ENCODE measurements around the gene RUSF1. TPM values are rescaled to one million over a fixed set of nuclear protein-coding genes. Genes with fewer than 3 reads are reported as not detected.

Gene RUSF1
- total and polyA plus RNA-seq, 4 donors = 21.8 to 73.1 (median 49.5) TPM

GRCh38 chr16:31458844-31459686 is 49.1 kb downstream of the RUSF1 start, which contains the start of gene ARMC5:
Gene ARMC5, plus strand, starts transcription at chr16:31459501. Its CDS starts 24 bp downstream, at chr16:31459525.
- Histone ChIP-seq H3K9me3 (ENCODE audit: control insufficient read depth in 4 of 4, low read length in 3 of 4) (no peaks in the 10 kb centered on the region), H3K27me3 (ENCODE audit: control insufficient read depth in 4 of 4, insufficient read depth in 4 of 4, low read length in 3 of 4) (no peaks in the 10 kb centered on the region), H3K4me3 (ENCODE audit: low read depth in 1 of 3, low read length in 3 of 3) (peak within 1 kb of the TSS; percentile 66 to 82 (median 74)), H3K4me1 (ENCODE audit: control insufficient read depth in 4 of 4, insufficient read depth in 4 of 4, low read length in 3 of 4) (peaks cover 27 to 68% (median 53%) of the 10 kb centered on the region in 4 donors), H3K9ac (ENCODE audit: low read depth in 1 of 2, low read length in 2 of 2) (peak within 1 kb of the TSS; percentile 63 to 75), H3K27ac (ENCODE audit: low read depth in 1 of 2, low read length in 2 of 2) (peak within 1 kb of the TSS; percentile 97 to 98), H3K36me3 (ENCODE audit: control insufficient read depth in 4 of 4, insufficient read depth in 3 of 4, low read depth in 1 of 4, low read length in 3 of 4) (no peaks in the 10 kb centered on the region)
- peak; percentile 92 for DNase-seq (ENCODE audit: low spot score)
- WGBS = under 1% methylated on average over 91 of the region's 91 CpGs
- peak in 1 of 2 donors; percentile 31 for TF ChIP-seq HNF4A (conservative IDR thresholded peaks at IDR 0.05)
- TF ChIP-seq FOXA1 (IDR thresholded peaks at IDR 0.05) = peak; percentile 34
- peak; percentile 99 for TF ChIP-seq YY1 (IDR thresholded peaks at IDR 0.05)
- TF ChIP-seq JUND (IDR thresholded peaks at IDR 0.05) = no peak
- no peak for TF ChIP-seq FOXA2 (IDR thresholded peaks at IDR 0.05)
- peak; percentile 36 to 73 for TF ChIP-seq EGR1 (IDR thresholded peaks at IDR 0.05; ENCODE audit: low read depth in 2 of 2)
- peak; percentile 47 for TF ChIP-seq NR2F2 (IDR thresholded peaks at IDR 0.05)
- TF ChIP-seq HNF4G (IDR thresholded peaks at IDR 0.05) = no peak
- TF ChIP-seq RXRA (IDR thresholded peaks at IDR 0.05) = peak; percentile 48 to 54
- TF ChIP-seq CTCF (IDR thresholded peaks at IDR 0.05; ENCODE audit: low read depth, low read length, missing input control) = peak; percentile 26
- no peak for TF ChIP-seq ZBTB33 (IDR thresholded peaks at IDR 0.05)
- peak; percentile 58 for TF ChIP-seq REST (IDR thresholded peaks at IDR 0.05)
- peak; percentile 94 for TF ChIP-seq MAX (IDR thresholded peaks at IDR 0.05)
- TF ChIP-seq ATF3 (IDR thresholded peaks at IDR 0.05) = peak; percentile 83
- peak; percentile 88 to 95 for TF ChIP-seq GABPA (IDR thresholded peaks at IDR 0.05 in 1 of 2, conservative IDR thresholded peaks at IDR 0.05 in 1 of 2)
- peak; percentile 43 for TF ChIP-seq TAF1 (conservative IDR thresholded peaks at IDR 0.05)
- TF ChIP-seq RAD21 (IDR thresholded peaks at IDR 0.05) = peak; percentile 54
- no peak for TF ChIP-seq SP1 (IDR thresholded peaks at IDR 0.05)

Data from liver (tissue), 9 donors.